ENCODE measurements around the gene ADAM30. TPM values are rescaled to one million over a fixed set of nuclear protein-coding genes. Genes with fewer than 3 reads are reported as not detected.

Gene ADAM30
- total RNA-seq, 1 experiment from 2014 or later = not detected

- POLR2A ChIA-PET (ENCODE audit: unreplicated experiment) = no interaction called here
- CTCF ChIA-PET = no interaction called here
- no peak overlapping the region for H3K9ac ChIP-seq (ENCODE audit: low read length)
- ATAC-seq (no peak), DNase-seq (no peak)
- no peaks in the 10 kb centered on the region for H3K9me2 ChIP-seq (replicated peaks; ENCODE audit: low read length)
- no peaks in the 10 kb centered on the region for H3K27me3 ChIP-seq (ENCODE audit: low read length)
- no peaks in the 10 kb centered on the region for H3F3A ChIP-seq (ENCODE audit: low read length, unreplicated experiment)
- 0 out of 2 replicates have a peak, but pooled peaks cover 3% of the 10 kb centered on the region for H3K4me1 ChIP-seq (ENCODE audit: insufficient read depth, low read length)
- no peak overlapping the region for H3K27ac ChIP-seq (ENCODE audit: low read length)
- no TSS peak for BruUV-seq (replicated peaks)
- H3K9me3 ChIP-seq (ENCODE audit: low read length) = no peaks in the 10 kb centered on the region
- no peak overlapping the region for H3K4me3 ChIP-seq (ENCODE audit: low read length)
- H2AFZ ChIP-seq (ENCODE audit: low read length) = no peak overlapping the region
- no peaks in the 10 kb centered on the region for H3K36me3 ChIP-seq (ENCODE audit: low read depth, low read length)
- intact Hi-C loops (cut with micrococcal nuclease) = no loop called here
- TF ChIP-seq EZH2phosphoT487 (IDR thresholded peaks at IDR 0.05; ENCODE audit: borderline replicate concordance, low read length) (no peak), EZH2 (IDR thresholded peaks at IDR 0.05; ENCODE audit: low read length, unreplicated experiment) (no peak), CTCF (conservative IDR thresholded peaks at IDR 0.05; ENCODE audit: low read depth, low read length) (no peak)
- H4K20me1 ChIP-seq (ENCODE audit: low read length) = no peaks in the 10 kb centered on the region
- no peaks in the 10 kb centered on the region for H3K79me2 ChIP-seq (ENCODE audit: low read length)
- no peak overlapping the region for H3K4me2 ChIP-seq (ENCODE audit: low read length)
These were observed 2.3 kb downstream of the ADAM30 start for GRCh38 chr1:119893827-119894700.

GRCh38 chr1:119893238-119893791, 3.0 kb downstream of the ADAM30 start:
- no peak for TF ChIP-seq CTCF (conservative IDR thresholded peaks at IDR 0.05; ENCODE audit: low read depth, low read length)
- no peak for TF ChIP-seq EZH2phosphoT487 (IDR thresholded peaks at IDR 0.05; ENCODE audit: borderline replicate concordance, low read length)
- TF ChIP-seq EZH2 (IDR thresholded peaks at IDR 0.05; ENCODE audit: low read length, unreplicated experiment) = no peak
- Histone ChIP-seq H3F3A (ENCODE audit: low read length, unreplicated experiment) (no peaks in the 10 kb centered on the region), H3K27me3 (ENCODE audit: low read length) (no peaks in the 10 kb centered on the region), H3K79me2 (ENCODE audit: low read length) (no peaks in the 10 kb centered on the region), H4K20me1 (ENCODE audit: low read length) (no peaks in the 10 kb centered on the region), H2AFZ (ENCODE audit: low read length) (no peak overlapping the region), H3K27ac (ENCODE audit: low read length) (no peak overlapping the region), H3K4me1 (ENCODE audit: insufficient read depth, low read length) (0 out of 2 replicates have a peak, but pooled peaks cover 3% of the 10 kb centered on the region), H3K9ac (ENCODE audit: low read length) (no peak overlapping the region), H3K4me2 (ENCODE audit: low read length) (no peak overlapping the region), H3K4me3 (ENCODE audit: low read length) (no peak overlapping the region), H3K9me2 (replicated peaks; ENCODE audit: low read length) (no peaks in the 10 kb centered on the region), H3K36me3 (ENCODE audit: low read depth, low read length) (no peaks in the 10 kb centered on the region), H3K9me3 (ENCODE audit: low read length) (no peaks in the 10 kb centered on the region)
- intact Hi-C loops (cut with micrococcal nuclease) = no loop called here
- ChIA-PET CTCF (no interaction called here), POLR2A (ENCODE audit: unreplicated experiment) (no interaction called here)
- no peak for ATAC-seq
- no TSS peak for BruUV-seq (replicated peaks)
- DNase-seq = no peak

GRCh38 chr1:119891386-119891785, 4.9 kb downstream of the ADAM30 start:
- H2AFZ ChIP-seq (ENCODE audit: low read length) = no peak overlapping the region
- H3K9me2 ChIP-seq (replicated peaks; ENCODE audit: low read length) = no peaks in the 10 kb centered on the region
- no peak overlapping the region for H3K4me3 ChIP-seq (ENCODE audit: low read length)
- no peak overlapping the region for H3K27ac ChIP-seq (ENCODE audit: low read length)
- no TSS peak for BruUV-seq (replicated peaks)
- 0 out of 2 replicates have a peak, but pooled peaks cover 3% of the 10 kb centered on the region for H3K4me1 ChIP-seq (ENCODE audit: insufficient read depth, low read length)
- H3K79me2 ChIP-seq (ENCODE audit: low read length) = no peaks in the 10 kb centered on the region
- no peaks in the 10 kb centered on the region for H3K27me3 ChIP-seq (ENCODE audit: low read length)
- no peaks in the 10 kb centered on the region for H3K9me3 ChIP-seq (ENCODE audit: low read length)
- ChIA-PET CTCF (no interaction called here), POLR2A (ENCODE audit: unreplicated experiment) (no interaction called here)
- TF ChIP-seq EZH2 (IDR thresholded peaks at IDR 0.05; ENCODE audit: low read length, unreplicated experiment) = no peak
- TF ChIP-seq EZH2phosphoT487 (IDR thresholded peaks at IDR 0.05; ENCODE audit: borderline replicate concordance, low read length) = no peak
- no peak for TF ChIP-seq CTCF (conservative IDR thresholded peaks at IDR 0.05; ENCODE audit: low read depth, low read length)
- H4K20me1 ChIP-seq (ENCODE audit: low read length) = no peaks in the 10 kb centered on the region
- H3K36me3 ChIP-seq (ENCODE audit: low read depth, low read length) = no peaks in the 10 kb centered on the region
- H3K9ac ChIP-seq (ENCODE audit: low read length) = no peak overlapping the region
- ATAC-seq (no peak), DNase-seq (no peak)
- no peaks in the 10 kb centered on the region for H3F3A ChIP-seq (ENCODE audit: low read length, unreplicated experiment)
- no peak overlapping the region for H3K4me2 ChIP-seq (ENCODE audit: low read length)
- intact Hi-C loops (cut with micrococcal nuclease) = no loop called here
